Mesothelial cell of epicardium (in vitro differentiated cells): ENCODE measurements around the gene NFIX. TPM values are rescaled to one million over a fixed set of nuclear protein-coding genes. Genes with fewer than 3 reads are reported as not detected.
"Not testable (repeated sequence)": the region's sequence is repeated elsewhere in the genome, so short reads cannot be mapped to it uniquely, and the experiment has no call there.

Source experiments
- DNase-seq, 2 experiments: peaks; one replicate each; pipeline ENCODE4 v3.0.0; 2021; ENCODE audit warnings: low spot score in 2 of 2; ENCODE audit not compliant: unreplicated experiment in 2 of 2
- H3K27ac Mint-ChIP-seq: 2 replicates; pipeline ENCODE4 v1.8.0; 2021; ENCODE audit warnings: mixed read lengths
- H3K27me3 Mint-ChIP-seq: 2 replicates; pipeline ENCODE4 v1.8.0; 2021; ENCODE audit warnings: low read depth, mixed read lengths
- H3K36me3 Mint-ChIP-seq: 2 replicates; pipeline ENCODE4 v1.8.0; 2021; ENCODE audit warnings: mixed read lengths
- H3K4me1 Mint-ChIP-seq: 2 replicates; pipeline ENCODE4 v1.8.0; 2021; ENCODE audit warnings: mixed read lengths
- H3K4me3 Mint-ChIP-seq: 2 replicates; pipeline ENCODE4 v1.8.0; 2021; ENCODE audit warnings: mild to moderate bottlenecking, moderate library complexity, mixed read lengths
- H3K9me3 Mint-ChIP-seq: 2 replicates; pipeline ENCODE4 v1.8.0; 2021; ENCODE audit warnings: mixed read lengths
- total RNA-seq: library from RNA; stranded (reverse); gene quantifications from 3 replicates; pipeline ENCODE4 v1.2.1, GENCODE V29; 2021
- TF ChIP-seq, protein P1 (sequence below): fragments of 200-600 bp; sonication (generic); IDR thresholded peaks from one replicate; pipeline ENCODE4 v1.5.0; 2021; ENCODE audit warnings: antibody characterized with exemption; ENCODE audit not compliant: unreplicated experiment

NFIX gene
- total RNA-seq, 1 donor from 2014 or later: 52.4 TPM

DNA sequence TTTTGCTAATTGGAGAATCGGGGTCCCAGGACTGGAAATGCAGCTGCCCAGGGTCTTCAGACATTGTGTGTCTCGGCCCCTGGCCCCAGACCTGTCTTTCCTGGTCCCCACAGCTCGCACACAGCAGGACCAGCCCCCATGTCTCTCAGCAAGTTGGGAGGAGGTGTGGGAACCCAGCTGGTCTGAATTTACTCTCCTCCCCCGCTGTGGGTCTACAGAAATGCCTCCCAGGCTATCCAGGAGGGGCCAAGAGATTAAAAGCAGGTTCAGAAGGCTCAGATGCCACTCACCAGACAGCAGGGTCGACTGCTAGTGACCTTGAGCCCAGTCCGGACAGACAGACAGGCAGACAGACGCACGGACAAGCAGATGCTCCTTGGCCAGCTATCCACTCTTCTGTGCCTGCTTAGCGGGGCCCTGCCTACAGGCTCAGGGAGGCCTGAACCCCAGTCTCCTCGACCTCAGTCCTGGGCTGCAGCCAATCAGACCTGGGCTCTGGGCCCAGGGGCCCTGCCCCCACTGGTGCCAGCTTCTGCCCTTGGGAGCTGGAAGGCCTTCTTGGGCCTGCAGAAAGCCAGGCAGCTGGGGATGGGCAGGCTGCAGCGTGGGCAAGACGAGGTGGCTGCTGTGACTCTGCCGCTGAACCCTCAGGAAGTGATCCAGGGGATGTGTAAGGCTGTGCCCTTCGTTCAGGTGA lies 25.8 kb upstream of the NFIX start, which contains the start of gene DAND5:
DAND5 (plus strand) TSS at position 285 of the 697 bp plus-strand sequence; CDS start at position 370, 85 bp downstream.
- H3K27ac Mint-ChIP-seq: peak within 1 kb of the TSS; percentile 2

DNA sequence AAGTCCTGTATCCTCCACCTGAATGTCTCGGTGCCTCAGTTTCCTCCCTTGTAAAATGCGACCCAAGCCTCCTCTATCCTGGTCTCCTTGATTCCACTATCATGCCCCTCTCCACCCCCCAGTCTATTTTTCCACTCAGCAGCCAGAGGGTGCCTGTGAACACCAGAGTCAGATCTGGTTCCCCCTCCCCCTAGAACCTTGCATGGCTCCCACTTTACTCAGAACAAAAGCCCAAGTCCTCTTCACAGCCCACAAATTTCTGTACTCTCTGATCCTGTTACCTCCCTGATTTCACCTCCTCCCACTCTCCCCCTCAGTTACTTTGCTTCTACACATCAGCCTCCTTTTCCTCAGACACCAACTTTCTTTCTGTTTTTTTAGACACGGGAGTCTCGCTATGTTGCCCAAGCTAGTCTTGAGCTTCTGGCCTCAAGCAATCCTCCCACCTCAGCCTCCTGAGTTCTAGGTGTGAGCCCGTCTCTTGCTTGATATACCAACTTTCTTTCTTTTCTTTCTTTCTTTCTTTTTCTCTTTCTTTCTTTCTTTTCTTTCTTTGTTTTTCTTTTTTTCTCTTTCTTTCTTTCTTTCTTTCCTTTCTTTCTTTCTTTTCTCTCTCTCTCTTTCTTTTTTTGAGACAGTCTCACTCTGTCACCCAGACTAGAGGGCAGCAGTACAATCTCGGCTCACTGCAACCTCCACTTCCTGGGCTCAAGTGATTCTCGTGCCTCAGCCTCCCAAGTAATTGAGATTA lies 25.0 kb upstream of the NFIX start:
- Mint-ChIP-seq H3K9me3 (no peaks in the 10 kb centered on the region), H3K36me3 (no peaks in the 10 kb centered on the region), H3K4me3 (no peak overlapping the region), H3K27me3 (peaks cover 12% of the 10 kb centered on the region), H3K27ac (peak overlapping the region; percentile 2), H3K4me1 (peaks cover 3% of the 10 kb centered on the region)
- TF ChIP-seq, protein P1, sequence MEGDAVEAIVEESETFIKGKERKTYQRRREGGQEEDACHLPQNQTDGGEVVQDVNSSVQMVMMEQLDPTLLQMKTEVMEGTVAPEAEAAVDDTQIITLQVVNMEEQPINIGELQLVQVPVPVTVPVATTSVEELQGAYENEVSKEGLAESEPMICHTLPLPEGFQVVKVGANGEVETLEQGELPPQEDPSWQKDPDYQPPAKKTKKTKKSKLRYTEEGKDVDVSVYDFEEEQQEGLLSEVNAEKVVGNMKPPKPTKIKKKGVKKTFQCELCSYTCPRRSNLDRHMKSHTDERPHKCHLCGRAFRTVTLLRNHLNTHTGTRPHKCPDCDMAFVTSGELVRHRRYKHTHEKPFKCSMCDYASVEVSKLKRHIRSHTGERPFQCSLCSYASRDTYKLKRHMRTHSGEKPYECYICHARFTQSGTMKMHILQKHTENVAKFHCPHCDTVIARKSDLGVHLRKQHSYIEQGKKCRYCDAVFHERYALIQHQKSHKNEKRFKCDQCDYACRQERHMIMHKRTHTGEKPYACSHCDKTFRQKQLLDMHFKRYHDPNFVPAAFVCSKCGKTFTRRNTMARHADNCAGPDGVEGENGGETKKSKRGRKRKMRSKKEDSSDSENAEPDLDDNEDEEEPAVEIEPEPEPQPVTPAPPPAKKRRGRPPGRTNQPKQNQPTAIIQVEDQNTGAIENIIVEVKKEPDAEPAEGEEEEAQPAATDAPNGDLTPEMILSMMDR: no peak
- DNase-seq: no peak

More for the DNA sequence above, 25.8 kb upstream of the NFIX start, which contains the start of gene DAND5:
- Mint-ChIP-seq H3K36me3 (no peaks in the 10 kb centered on the region), H3K4me1 (peaks cover 8% of the 10 kb centered on the region), H3K27me3 (peaks cover 12% of the 10 kb centered on the region), H3K9me3 (no peaks in the 10 kb centered on the region), H3K4me3 (no peak within 1 kb of the TSS)
- no peak for DNase-seq
- TF ChIP-seq, protein P1: no peak

DNA sequence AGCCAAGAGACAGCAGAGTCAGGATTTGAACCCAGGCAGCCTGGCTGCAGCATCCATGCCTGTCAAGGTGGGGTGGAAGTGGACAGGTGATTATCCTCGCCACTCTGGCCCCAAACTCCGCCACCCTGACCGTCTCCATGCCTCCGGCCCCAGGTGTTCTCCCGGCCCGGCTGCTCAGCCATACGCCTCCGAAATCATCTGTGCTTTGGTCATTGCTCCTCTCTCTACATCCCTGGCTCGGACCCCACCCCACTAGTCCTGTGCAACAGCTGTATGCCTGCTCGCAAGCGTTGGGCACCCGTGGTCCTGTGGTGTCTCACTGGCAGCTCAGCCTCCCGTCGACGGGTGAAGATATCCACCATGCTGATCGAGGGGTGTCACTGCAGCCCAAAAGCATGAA lies 22.0 kb upstream of the NFIX start:
- Mint-ChIP-seq H3K36me3 (no peaks in the 10 kb centered on the region), H3K4me1 (peaks cover 2% of the 10 kb centered on the region), H3K4me3 (no peak overlapping the region), H3K27me3 (peaks cover 17% of the 10 kb centered on the region), H3K9me3 (no peaks in the 10 kb centered on the region), H3K27ac (no peak overlapping the region)
- TF ChIP-seq, protein P1: no peak
- no peak for DNase-seq

DNA sequence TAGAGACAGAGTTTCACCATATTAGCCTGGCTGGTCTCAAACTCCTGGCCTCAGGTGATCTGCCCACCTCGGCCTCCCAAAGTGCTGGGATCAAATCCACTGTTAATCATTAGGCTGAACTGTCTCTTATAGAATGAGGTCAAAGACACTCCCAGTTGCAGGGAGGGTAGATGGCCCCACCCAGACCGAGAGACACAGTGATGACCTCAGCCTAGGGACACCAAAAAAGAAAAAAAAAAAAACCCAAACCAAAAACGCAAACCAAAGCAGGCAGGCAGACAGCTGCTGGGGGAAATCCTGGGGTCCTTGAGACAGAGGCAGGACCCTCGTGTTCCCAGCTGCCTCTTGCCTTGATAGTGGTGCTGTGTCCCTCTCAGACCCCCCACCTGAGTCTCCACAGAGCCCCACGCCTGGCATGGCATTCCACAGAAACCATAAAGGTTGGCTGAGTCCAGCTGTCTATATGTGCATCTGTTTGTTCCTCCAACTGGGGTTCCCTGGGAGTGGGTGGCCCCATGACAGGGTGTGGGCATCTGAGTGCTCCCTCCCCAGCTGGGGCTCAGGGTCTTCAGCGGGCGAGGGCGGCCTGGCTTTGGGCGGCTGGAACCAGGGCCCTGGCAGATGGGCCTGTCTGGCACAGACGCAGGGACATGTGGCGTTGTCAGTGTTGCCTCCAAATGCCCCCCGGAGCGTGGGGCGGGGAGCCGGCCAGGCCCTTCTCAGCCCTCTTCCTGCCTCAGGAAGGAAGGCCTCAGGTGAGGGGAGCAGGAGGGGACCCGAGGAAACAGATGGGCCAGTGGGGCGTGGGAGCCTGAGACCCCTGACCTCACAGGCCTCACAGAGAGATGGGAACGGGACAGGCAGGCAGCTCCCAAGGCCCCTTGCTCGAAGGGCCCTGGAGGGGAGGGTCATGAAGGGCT lies 20.7 kb upstream of the NFIX start:
- Mint-ChIP-seq H3K4me1 (no peaks in the 10 kb centered on the region), H3K4me3 (no peak overlapping the region), H3K27ac (no peak overlapping the region), H3K9me3 (no peaks in the 10 kb centered on the region), H3K36me3 (no peaks in the 10 kb centered on the region), H3K27me3 (peaks cover 20% of the 10 kb centered on the region)
- DNase-seq: no peak
- TF ChIP-seq, protein P1: no peak

DNA sequence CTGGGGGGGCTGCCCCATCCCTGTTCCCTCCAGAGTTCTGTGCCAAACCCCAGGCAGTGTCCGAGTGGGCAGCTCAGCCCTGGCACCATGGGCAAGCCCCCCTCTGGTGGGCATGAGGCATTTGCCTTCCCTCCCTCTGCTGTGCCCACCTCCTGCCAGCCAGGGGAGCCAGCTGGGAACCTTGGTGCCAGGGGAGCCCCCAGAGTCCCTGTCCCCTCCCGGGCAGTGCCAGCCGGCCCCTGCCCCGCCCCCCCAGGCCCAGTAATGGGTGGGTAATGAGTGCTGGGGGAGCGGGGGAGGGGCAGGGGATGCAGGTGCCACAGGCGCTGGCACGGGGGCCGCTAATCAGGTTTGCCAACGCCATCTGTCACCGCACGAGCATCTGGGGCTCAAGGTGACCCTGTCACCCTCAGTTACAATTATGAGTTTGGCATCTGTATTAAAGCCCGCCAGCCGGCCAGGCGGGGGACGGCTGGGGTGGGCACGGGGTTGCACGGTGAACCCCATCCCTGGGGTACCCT lies 20.0 kb upstream of the NFIX start:
- no peak overlapping the region for H3K27ac Mint-ChIP-seq
- TF ChIP-seq, protein P1: no peak
- DNase-seq: no peak
- no peak overlapping the region for H3K4me3 Mint-ChIP-seq
- H3K36me3 Mint-ChIP-seq: no peaks in the 10 kb centered on the region
- no peaks in the 10 kb centered on the region for H3K9me3 Mint-ChIP-seq
- no peaks in the 10 kb centered on the region for H3K4me1 Mint-ChIP-seq
- peaks cover 18% of the 10 kb centered on the region for H3K27me3 Mint-ChIP-seq

DNA sequence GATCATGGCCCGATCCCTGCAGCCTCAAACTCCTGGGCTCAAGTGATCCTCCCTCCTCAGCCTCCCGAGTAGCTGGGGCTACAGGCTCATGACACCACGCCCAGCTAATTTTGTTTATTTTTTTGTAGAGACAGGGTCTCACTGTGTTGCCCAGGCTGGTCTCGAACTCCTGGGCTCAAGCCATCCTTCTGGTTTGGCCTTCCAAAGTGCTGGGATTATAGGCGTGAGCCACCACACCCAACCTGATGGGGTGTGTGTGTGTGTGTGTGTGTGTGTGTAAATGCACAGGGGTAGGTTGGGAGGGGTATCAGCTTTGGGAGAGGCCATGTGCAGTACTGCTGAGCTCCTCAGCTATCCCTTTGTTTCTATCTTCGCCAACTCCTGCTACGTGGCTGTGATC lies 19.2 kb upstream of the NFIX start:
- not testable (repeated sequence) for H3K4me3 Mint-ChIP-seq, DNase-seq, H3K9me3 Mint-ChIP-seq, H3K4me1 Mint-ChIP-seq, H3K27ac Mint-ChIP-seq, H3K36me3 Mint-ChIP-seq
- H3K27me3 Mint-ChIP-seq: peaks cover 20% of the 10 kb centered on the region
